ENCODE measurements around the gene PIK3CG.
"Not testable (repeated sequence)": the region's sequence is repeated elsewhere in the genome, so short reads cannot be mapped to it uniquely, and the experiment has no call there.

PIK3CG gene

GRCh38 chr7:106927536-106927935 lies 62.5 kb downstream of the PIK3CG start:
- Histone ChIP-seq H3K9me3 (ENCODE audit: low read length) (no peaks in the 10 kb centered on the region), H3K9me2 (ENCODE audit: low read depth, low read length) (no peaks in the 10 kb centered on the region), H2AFZ (ENCODE audit: low read length) (no peak overlapping the region), H3K4me1 (ENCODE audit: insufficient read depth, low read length, severe bottlenecking) (no peaks in the 10 kb centered on the region), H3K9ac (ENCODE audit: low read length) (no peak overlapping the region), H3K4me2 (ENCODE audit: low read length) (no peak overlapping the region), H3K4me3 (ENCODE audit: low read depth, low read length, poor library complexity, severe bottlenecking) (no peak overlapping the region), H3K27me3 (ENCODE audit: insufficient read depth, low read length) (no peaks in the 10 kb centered on the region), H3K36me3 (ENCODE audit: insufficient read depth, low read length) (no peaks in the 10 kb centered on the region), H3F3A (ENCODE audit: insufficient read depth, low read length) (no peaks in the 10 kb centered on the region), H3K79me2 (ENCODE audit: insufficient read depth, low read length) (no peaks in the 10 kb centered on the region), H4K20me1 (ENCODE audit: insufficient read depth, low read length) (no peaks in the 10 kb centered on the region), H3K27ac (ENCODE audit: low read depth, low read length, poor library complexity, severe bottlenecking) (no peak overlapping the region)
- TF ChIP-seq EZH2 (IDR thresholded peaks at IDR 0.05; ENCODE audit: borderline replicate concordance, low read length) (no peak), CTCF (IDR thresholded peaks at IDR 0.05; ENCODE audit: low read length) (no peak)

DNA sequence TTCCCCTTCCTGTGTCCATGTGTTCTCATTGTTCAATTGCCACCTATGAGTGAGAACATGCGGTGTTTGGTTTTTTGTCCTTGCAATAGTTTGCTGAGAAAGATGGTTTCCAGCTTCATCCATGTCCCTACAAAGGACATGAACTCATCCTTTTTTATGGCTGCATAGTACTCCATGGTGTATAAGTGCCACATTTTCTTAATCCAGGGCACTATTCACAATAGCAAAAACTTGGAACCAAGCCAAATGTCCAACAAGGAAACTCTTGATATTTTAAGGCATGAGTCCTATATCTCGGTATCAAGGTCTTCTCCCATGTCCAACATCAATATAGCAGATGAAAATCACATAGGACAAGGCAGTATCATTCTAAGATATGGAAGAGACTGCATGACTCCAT lies 64.5 kb downstream of the PIK3CG start:
- H3K36me3 ChIP-seq (ENCODE audit: insufficient read depth, low read length); H3K27ac ChIP-seq (ENCODE audit: low read depth, low read length, poor library complexity, severe bottlenecking); H4K20me1 ChIP-seq (ENCODE audit: insufficient read depth, low read length); H3K4me2 ChIP-seq (ENCODE audit: low read length); H3K4me3 ChIP-seq (ENCODE audit: low read depth, low read length, poor library complexity, severe bottlenecking); H2AFZ ChIP-seq (ENCODE audit: low read length); H3K9me2 ChIP-seq (ENCODE audit: low read depth, low read length); H3K27me3 ChIP-seq (ENCODE audit: insufficient read depth, low read length); H3K9ac ChIP-seq (ENCODE audit: low read length); H3F3A ChIP-seq (ENCODE audit: insufficient read depth, low read length); H3K79me2 ChIP-seq (ENCODE audit: insufficient read depth, low read length); H3K4me1 ChIP-seq (ENCODE audit: insufficient read depth, low read length, severe bottlenecking); H3K9me3 ChIP-seq (ENCODE audit: low read length): not testable (repeated sequence)

- Histone ChIP-seq H3K27ac (ENCODE audit: low read depth, low read length, poor library complexity, severe bottlenecking) (no peak overlapping the region), H3K27me3 (ENCODE audit: insufficient read depth, low read length) (no peaks in the 10 kb centered on the region), H2AFZ (ENCODE audit: low read length) (no peak overlapping the region), H3K4me2 (ENCODE audit: low read length) (no peak overlapping the region), H3K4me1 (ENCODE audit: insufficient read depth, low read length, severe bottlenecking) (no peaks in the 10 kb centered on the region), H3K9ac (ENCODE audit: low read length) (no peak overlapping the region), H3F3A (ENCODE audit: insufficient read depth, low read length) (no peaks in the 10 kb centered on the region), H3K9me2 (ENCODE audit: low read depth, low read length) (no peaks in the 10 kb centered on the region), H3K9me3 (ENCODE audit: low read length) (no peaks in the 10 kb centered on the region), H3K36me3 (ENCODE audit: insufficient read depth, low read length) (no peaks in the 10 kb centered on the region), H4K20me1 (ENCODE audit: insufficient read depth, low read length) (no peaks in the 10 kb centered on the region), H3K79me2 (ENCODE audit: insufficient read depth, low read length) (no peaks in the 10 kb centered on the region), H3K4me3 (ENCODE audit: low read depth, low read length, poor library complexity, severe bottlenecking) (no peak overlapping the region)
- no peak for TF ChIP-seq EZH2 (IDR thresholded peaks at IDR 0.05; ENCODE audit: borderline replicate concordance, low read length)
- TF ChIP-seq CTCF (IDR thresholded peaks at IDR 0.05; ENCODE audit: low read length), result no peak
These were observed 71.2 kb downstream of the PIK3CG start for GRCh38 chr7:106936236-106936635.

GRCh38 chr7:106938122-106938521 lies 73.0 kb downstream of the PIK3CG start:
- H3K27ac ChIP-seq (ENCODE audit: low read depth, low read length, poor library complexity, severe bottlenecking); H3K4me3 ChIP-seq (ENCODE audit: low read depth, low read length, poor library complexity, severe bottlenecking); H3K4me1 ChIP-seq (ENCODE audit: insufficient read depth, low read length, severe bottlenecking); H3K4me2 ChIP-seq (ENCODE audit: low read length); H3K36me3 ChIP-seq (ENCODE audit: insufficient read depth, low read length); H4K20me1 ChIP-seq (ENCODE audit: insufficient read depth, low read length); H3K27me3 ChIP-seq (ENCODE audit: insufficient read depth, low read length); H3F3A ChIP-seq (ENCODE audit: insufficient read depth, low read length); H2AFZ ChIP-seq (ENCODE audit: low read length); H3K9me2 ChIP-seq (ENCODE audit: low read depth, low read length); H3K79me2 ChIP-seq (ENCODE audit: insufficient read depth, low read length); H3K9ac ChIP-seq (ENCODE audit: low read length); H3K9me3 ChIP-seq (ENCODE audit: low read length): not testable (repeated sequence)
